Muscle of arm (tissue), 14 donors: ENCODE measurements around the gene EFNA5. TPM values are rescaled to one million over a fixed set of nuclear protein-coding genes. Genes with fewer than 3 reads are reported as not detected.

Source experiments
- DNase-seq: peaks from one replicate; pipeline ENCODE4 v3.0.0-alpha.2; 2013
- long read RNA-seq, 11 donors: transcript quantifications; one replicate each; lab custom pipeline, GENCODE V29; 2026
- polyA plus RNA-seq, 12 donors: library from polyadenylated mRNA; unstranded; fragments of 120-200 nt; gene quantifications; one replicate each; pipeline ENCODE4 v1.2.1, GENCODE V29; 2013; ENCODE audit not compliant: insufficient read length in 12 of 12

Gene EFNA5
- 10 to 100 TPM in 2 of 12 donors, 1 to 10 TPM in 9, not detected in 1; 3.5 to 34.8 (median 6.3) TPM for polyA plus RNA-seq
- long read RNA-seq, donor 1, full-length matches to known transcripts: 1 of 1 reads
- long read RNA-seq, donor 1, partial matches to known transcripts: 0 of 1 reads
- long read RNA-seq, donor 1, other reads (novel, unspliced or antisense): 0 of 1 reads
- long read RNA-seq, donor 2, full-length matches to known transcripts: 1 of 1 reads
- long read RNA-seq, donor 2, partial matches to known transcripts: 0 of 1 reads
- long read RNA-seq, donor 2, other reads (novel, unspliced or antisense): 0 of 1 reads
- long read RNA-seq, donor 3, full-length matches to known transcripts: 1 of 1 reads
- long read RNA-seq, donor 3, partial matches to known transcripts: 0 of 1 reads
- long read RNA-seq, donor 3, other reads (novel, unspliced or antisense): 0 of 1 reads
- long read RNA-seq, donor 4: 0 reads
- long read RNA-seq, donor 5: 0 reads
- long read RNA-seq, donor 6: 0 reads
- long read RNA-seq, donor 7: 0 reads
- long read RNA-seq, donor 8, full-length matches to known transcripts: 1 of 1 reads
- long read RNA-seq, donor 8, partial matches to known transcripts: 0 of 1 reads
- long read RNA-seq, donor 8, other reads (novel, unspliced or antisense): 0 of 1 reads
- long read RNA-seq, donor 9: 0 reads
- long read RNA-seq, donor 10: 0 reads
- long read RNA-seq, donor 11: 0 reads

GRCh38 chr5:107670932-107671741, at the start of gene EFNA5:
Gene EFNA5 (minus strand): TSS chr5:107670937.
- DNase-seq: peak; percentile 49

- no peak for DNase-seq
Measured at GRCh38 chr5:107719034-107719606, 48.4 kb upstream of the EFNA5 start.

GRCh38 chr5:107717816-107718215, 47.1 kb upstream of the EFNA5 start:
- DNase-seq: no peak

- no peak for DNase-seq
Measured at GRCh38 chr5:107713228-107713627, 42.5 kb upstream of the EFNA5 start.

GRCh38 chr5:107712359-107712870, 41.7 kb upstream of the EFNA5 start:
- no peak for DNase-seq

GRCh38 chr5:107705402-107706014, 34.8 kb upstream of the EFNA5 start:
- no peak for DNase-seq

GRCh38 chr5:107704681-107705401, 34.1 kb upstream of the EFNA5 start:
- no peak for DNase-seq

GRCh38 chr5:107700481-107700880, 29.7 kb upstream of the EFNA5 start:
- peak; percentile 16 for DNase-seq

GRCh38 chr5:107699425-107699824, 28.7 kb upstream of the EFNA5 start:
- no peak for DNase-seq

GRCh38 chr5:107698286-107698685, 27.5 kb upstream of the EFNA5 start:
- no peak for DNase-seq

GRCh38 chr5:107696498-107696897, 25.8 kb upstream of the EFNA5 start:
- no peak for DNase-seq

GRCh38 chr5:107696080-107696479, 25.3 kb upstream of the EFNA5 start:
- DNase-seq: no peak

GRCh38 chr5:107687937-107688336, 17.2 kb upstream of the EFNA5 start:
- DNase-seq: no peak

GRCh38 chr5:107687404-107687803, 16.7 kb upstream of the EFNA5 start:
- DNase-seq: no peak

GRCh38 chr5:107682533-107682932, 11.8 kb upstream of the EFNA5 start:
- DNase-seq: no peak

GRCh38 chr5:107680799-107681198, 10.1 kb upstream of the EFNA5 start:
- DNase-seq: no peak

- DNase-seq: no peak
Measured at GRCh38 chr5:107680099-107680498, 9.4 kb upstream of the EFNA5 start.

GRCh38 chr5:107676702-107677101, 6.0 kb upstream of the EFNA5 start:
- DNase-seq: no peak

- DNase-seq: no peak
Measured at GRCh38 chr5:107675201-107675600, 4.5 kb upstream of the EFNA5 start.

- DNase-seq: no peak
Measured at GRCh38 chr5:107674655-107675054, 3.9 kb upstream of the EFNA5 start.
